Neuronal stem cell (in vitro differentiated cells): ENCODE data around the gene CXCR6.

Experiments used
- DNase-seq: peaks from one replicate; pipeline ENCODE4 v3.0.0-alpha.2; 2013; ENCODE audit warnings: low spot score
- H2AFZ ChIP-seq: one replicate; pipeline ENCODE4 v1.6.1; 2013; ENCODE audit warnings: mild to moderate bottlenecking, low read length, inconsistent platforms
- H2AK5ac ChIP-seq: 2 replicates; pipeline ENCODE4 v1.6.1; 2013; ENCODE audit warnings: low read depth, mild to moderate bottlenecking, inconsistent platforms, low read length, moderate library complexity, mixed read lengths
- H2BK120ac ChIP-seq: 2 replicates; pipeline ENCODE4 v1.6.1; 2013; ENCODE audit warnings: low read depth, mild to moderate bottlenecking, inconsistent platforms, low read length, moderate library complexity, mixed read lengths
- H2BK12ac ChIP-seq: one replicate; pipeline ENCODE4 v1.6.1; 2013; ENCODE audit warnings: low read length, inconsistent platforms
- H2BK15ac ChIP-seq: 2 replicates; pipeline ENCODE4 v1.6.1; 2013; ENCODE audit warnings: mild to moderate bottlenecking, low read length, inconsistent platforms, mixed read lengths
- H2BK5ac ChIP-seq: one replicate; pipeline ENCODE4 v1.6.1; 2013; ENCODE audit warnings: inconsistent platforms, mild to moderate bottlenecking, low read length, moderate library complexity
- H3K14ac ChIP-seq: one replicate; pipeline ENCODE4 v1.6.1; 2013; ENCODE audit warnings: low read length, inconsistent platforms
- H3K18ac ChIP-seq: 2 replicates; pipeline ENCODE4 v1.6.1; 2013; ENCODE audit warnings: low read length, inconsistent platforms
- H3K23ac ChIP-seq: 2 replicates; pipeline ENCODE4 v1.6.1; 2013; ENCODE audit warnings: low read depth, mild to moderate bottlenecking, mixed read lengths, low read length, inconsistent platforms; ENCODE audit not compliant: poor library complexity
- H3K27ac ChIP-seq: replicated peaks from 3 replicates; pipeline ENCODE4 v1.5.1; 2013; ENCODE audit warnings: low read length, inconsistent platforms
- H3K27me3 ChIP-seq, 3 experiments: 2 replicates each; pipeline ENCODE4 v1.6.1; 2013; ENCODE audit warnings: low read length in 3 of 3, mild to moderate bottlenecking in 2 of 3, inconsistent platforms in 1 of 3, low read depth in 1 of 3, mixed read lengths in 1 of 3, moderate library complexity in 1 of 3; ENCODE audit not compliant: control insufficient read depth in 3 of 3, insufficient read depth in 3 of 3
- H3K36me3 ChIP-seq, 2 donors: replicated peaks in 1 of 2; 2 replicates each; pipeline ENCODE4 v1.6.1; 2013; ENCODE audit warnings: low read length in 2 of 2; ENCODE audit not compliant: control insufficient read depth in 2 of 2, insufficient read depth in 2 of 2
- H3K4ac ChIP-seq: 2 replicates; pipeline ENCODE4 v1.6.1; 2013; ENCODE audit warnings: inconsistent platforms, mild to moderate bottlenecking, low read length, moderate library complexity
- H3K4me1 ChIP-seq, 2 donors: 1 replicate in 1 of 2; 2 replicates in 1 of 2; pipeline ENCODE4 v1.6.1; 2013; ENCODE audit warnings: low read length in 2 of 2, low read depth in 1 of 2; ENCODE audit not compliant: control insufficient read depth in 2 of 2, insufficient read depth in 1 of 2
- H3K4me2 ChIP-seq: one replicate; pipeline ENCODE4 v1.6.1; 2013; ENCODE audit warnings: mild to moderate bottlenecking, low read length, inconsistent platforms; ENCODE audit not compliant: insufficient read depth, poor library complexity, severe bottlenecking
- H3K4me3 ChIP-seq, 2 donors: 2 replicates each; pipeline ENCODE4 v1.5.1; 2013; ENCODE audit warnings: low read length in 2 of 2, mild to moderate bottlenecking in 2 of 2, inconsistent platforms in 1 of 2, moderate library complexity in 1 of 2
- H3K79me1 ChIP-seq: one replicate; pipeline ENCODE4 v1.6.1; 2013; ENCODE audit warnings: low read depth, mild to moderate bottlenecking, inconsistent platforms, low read length, moderate library complexity
- H3K9ac ChIP-seq: one replicate; pipeline ENCODE4 v1.6.1; 2013; ENCODE audit warnings: mild to moderate bottlenecking, low read depth, low read length, inconsistent platforms; ENCODE audit not compliant: poor library complexity
- H3K9me3 ChIP-seq, 2 donors: replicated peaks in 1 of 2; 2 replicates each; pipeline versions ENCODE3 to v1.6.1; 2013; ENCODE audit warnings: low read length in 2 of 2, mild to moderate bottlenecking in 2 of 2, inconsistent platforms in 1 of 2, low read depth in 1 of 2, mixed read lengths in 1 of 2, moderate library complexity in 1 of 2; ENCODE audit not compliant: control insufficient read depth in 2 of 2, insufficient read depth in 1 of 2
- H4K8ac ChIP-seq: one replicate; pipeline ENCODE4 v1.6.1; 2013; ENCODE audit warnings: low read depth, mild to moderate bottlenecking, inconsistent platforms, low read length, moderate library complexity
- H4K91ac ChIP-seq: one replicate; pipeline ENCODE4 v1.6.1; 2013; ENCODE audit warnings: low read length, low read depth, mild to moderate bottlenecking, inconsistent platforms; ENCODE audit not compliant: poor library complexity
- WGBS, 2 donors: extraction: QIAGEN DNeasy Blood & Tissue Kit; methylation state at CpG; one replicate each; pipeline ENCODE4 v1.1.7; 2013; ENCODE audit warnings: missing lambda C conversion rate in 2 of 2, mixed read lengths in 1 of 2; ENCODE audit not compliant: insufficient read length in 2 of 2, insufficient replicate concordance in 1 of 2; ENCODE audit errors: extremely low coverage in 2 of 2; 5-methylcytosine and 5-hydroxymethylcytosine counted together

CXCR6 gene

DNA sequence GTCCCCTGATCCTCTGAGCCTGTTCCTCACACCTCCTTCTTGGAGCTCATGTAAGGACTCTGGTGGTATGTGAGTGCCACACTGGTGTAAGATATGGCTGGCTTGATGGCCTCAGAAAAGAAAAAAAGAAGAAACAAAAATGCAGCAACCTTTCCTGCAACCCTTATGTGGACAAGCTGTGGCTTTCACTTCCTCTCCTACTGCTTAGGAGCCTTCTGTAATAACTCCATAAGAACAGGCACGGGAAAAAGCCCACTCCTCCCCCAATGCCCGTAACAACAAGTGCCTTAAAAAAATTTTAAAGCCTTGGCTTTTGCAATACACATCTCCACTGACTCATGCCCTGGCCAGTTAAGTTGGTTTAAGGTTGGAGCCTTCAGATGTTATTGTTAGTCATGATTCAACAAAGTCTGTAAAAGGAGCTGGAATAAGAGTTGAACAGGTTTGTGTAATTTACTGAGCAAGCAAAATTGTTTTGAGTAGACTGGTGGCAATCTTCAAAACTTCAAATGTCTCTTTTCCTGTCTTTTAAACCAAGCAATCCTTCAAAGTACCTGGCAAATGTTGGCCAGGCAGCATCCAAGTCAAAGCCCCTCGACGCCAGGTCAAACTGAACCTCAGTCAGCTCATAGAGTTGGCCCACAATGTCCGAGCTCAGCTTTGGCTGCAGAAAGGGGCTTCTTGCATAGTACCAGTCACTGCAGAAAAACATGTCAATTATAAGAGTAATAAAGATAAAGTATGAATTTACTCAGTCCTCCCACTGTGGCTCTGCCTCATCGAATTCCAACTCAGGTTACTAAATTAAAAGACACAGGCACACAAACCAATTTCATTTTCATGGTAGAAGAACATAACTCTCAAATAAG, 29.5 kb downstream of the CXCR6 start:
- Histone ChIP-seq H2BK5ac (no peak overlapping the region), H2BK12ac (no peak overlapping the region), H2AK5ac (no peak overlapping the region), H3K4me3 (no peak overlapping the region), H3K36me3 (peaks cover 22 to 88% of the 10 kb centered on the region in 2 donors), H3K4me1 (peaks cover 0 to 4% of the 10 kb centered on the region in 2 donors), H3K4ac (no peak overlapping the region), H3K4me2 (no peak overlapping the region), H2AFZ (no peak overlapping the region), H3K14ac (no peak overlapping the region), H3K79me1 (no peaks in the 10 kb centered on the region), H3K9me3 (no peaks in the 10 kb centered on the region), H4K91ac (no peak overlapping the region), H3K18ac (no peak overlapping the region), H2BK15ac (no peak overlapping the region), H3K23ac (no peak overlapping the region), H3K9ac (no peak overlapping the region), H2BK120ac (no peak overlapping the region), H3K27ac (no peak overlapping the region), H4K8ac (no peak overlapping the region), H3K27me3 (no peaks in the 10 kb centered on the region)
- no peak for DNase-seq
- no CpG with 5 or more reads among the region's 6 CpGs for WGBS, 2 donors

DNA sequence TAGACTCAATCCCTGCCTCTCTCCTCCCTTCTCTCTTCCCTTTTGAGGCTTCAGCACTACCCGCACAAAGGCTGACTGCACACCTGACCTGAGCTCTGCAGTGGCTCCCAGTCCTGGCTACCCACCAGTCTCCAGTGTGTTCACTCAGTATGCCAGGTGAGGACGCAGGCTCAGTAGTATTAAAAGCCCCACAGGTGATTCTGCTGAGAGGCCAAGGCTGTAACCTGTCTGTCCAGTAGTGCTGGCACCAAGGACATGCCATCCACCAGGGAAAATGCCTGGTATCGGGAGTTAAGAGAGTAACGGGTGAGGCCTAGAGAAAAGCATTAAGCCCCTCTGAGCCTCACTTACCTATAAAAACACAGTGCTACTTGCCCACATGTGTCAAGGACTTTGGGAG, 31.4 kb downstream of the CXCR6 start:
- no peak overlapping the region for H3K4me2 ChIP-seq

DNA sequence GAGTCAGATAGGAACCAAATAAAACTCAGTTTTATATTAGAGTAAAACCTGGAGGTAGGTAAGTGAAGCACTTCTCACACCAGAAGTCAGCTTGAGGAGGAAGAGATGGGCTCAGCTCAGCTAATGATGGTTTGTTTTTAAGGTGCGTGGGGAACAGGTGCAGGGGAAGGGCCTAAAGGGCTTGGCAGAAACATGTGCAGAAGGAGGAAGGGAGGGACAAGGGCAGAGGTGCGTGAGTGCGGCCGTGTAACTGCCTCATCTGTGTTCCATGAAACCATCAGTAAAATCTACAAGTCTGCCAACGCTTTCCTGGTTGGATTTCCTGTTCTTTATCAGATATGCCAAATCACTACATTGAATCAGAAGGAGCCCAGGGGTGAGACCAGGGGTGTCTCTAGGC, 32.4 kb downstream of the CXCR6 start:
- Histone ChIP-seq H3K4me2 (no peak overlapping the region), H4K8ac (no peak overlapping the region), H2BK12ac (no peak overlapping the region), H4K91ac (no peak overlapping the region), H3K14ac (no peak overlapping the region), H2BK120ac (no peak overlapping the region), H3K4ac (no peak overlapping the region), H2AK5ac (no peak overlapping the region), H3K9ac (no peak overlapping the region), H3K4me1 (no peaks in the 10 kb centered on the region), H3K79me1 (no peaks in the 10 kb centered on the region), H3K36me3 (peaks cover 18 to 86% of the 10 kb centered on the region in 2 donors), H2AFZ (no peak overlapping the region), H3K4me3 (no peak overlapping the region), H2BK15ac (no peak overlapping the region), H3K18ac (no peak overlapping the region), H2BK5ac (no peak overlapping the region), H3K27me3 (no peaks in the 10 kb centered on the region), H3K23ac (no peak overlapping the region), H3K9me3 (no peaks in the 10 kb centered on the region), H3K27ac (no peak overlapping the region)
- no peak for DNase-seq
- no CpG with 5 or more reads among the region's 5 CpGs for WGBS, 2 donors

More for the DNA sequence above, 31.4 kb downstream of the CXCR6 start:
- no peaks in the 10 kb centered on the region for H3K9me3 ChIP-seq
- DNase-seq = no peak
- H4K91ac ChIP-seq = no peak overlapping the region
- H3K79me1 ChIP-seq = no peaks in the 10 kb centered on the region
- no peak overlapping the region for H3K23ac ChIP-seq
- H3K4me1 ChIP-seq = no peaks in the 10 kb centered on the region
- no peak overlapping the region for H3K18ac ChIP-seq
- H3K36me3 ChIP-seq = peaks cover 18 to 86% of the 10 kb centered on the region in 2 donors
- H2BK120ac ChIP-seq = no peak overlapping the region
- H4K8ac ChIP-seq = no peak overlapping the region
- no peak overlapping the region for H3K4ac ChIP-seq
- no peak overlapping the region for H3K4me3 ChIP-seq
- H3K27me3 ChIP-seq = no peaks in the 10 kb centered on the region
- no peak overlapping the region for H3K14ac ChIP-seq
- no peak overlapping the region for H2BK15ac ChIP-seq
- H2BK5ac ChIP-seq = no peak overlapping the region
- H2AFZ ChIP-seq = no peak overlapping the region
- H3K27ac ChIP-seq = no peak overlapping the region
- no CpG with 5 or more reads among the region's 4 CpGs for WGBS, 2 donors
- no peak overlapping the region for H2BK12ac ChIP-seq
- H3K9ac ChIP-seq = no peak overlapping the region
- no peak overlapping the region for H2AK5ac ChIP-seq

DNA sequence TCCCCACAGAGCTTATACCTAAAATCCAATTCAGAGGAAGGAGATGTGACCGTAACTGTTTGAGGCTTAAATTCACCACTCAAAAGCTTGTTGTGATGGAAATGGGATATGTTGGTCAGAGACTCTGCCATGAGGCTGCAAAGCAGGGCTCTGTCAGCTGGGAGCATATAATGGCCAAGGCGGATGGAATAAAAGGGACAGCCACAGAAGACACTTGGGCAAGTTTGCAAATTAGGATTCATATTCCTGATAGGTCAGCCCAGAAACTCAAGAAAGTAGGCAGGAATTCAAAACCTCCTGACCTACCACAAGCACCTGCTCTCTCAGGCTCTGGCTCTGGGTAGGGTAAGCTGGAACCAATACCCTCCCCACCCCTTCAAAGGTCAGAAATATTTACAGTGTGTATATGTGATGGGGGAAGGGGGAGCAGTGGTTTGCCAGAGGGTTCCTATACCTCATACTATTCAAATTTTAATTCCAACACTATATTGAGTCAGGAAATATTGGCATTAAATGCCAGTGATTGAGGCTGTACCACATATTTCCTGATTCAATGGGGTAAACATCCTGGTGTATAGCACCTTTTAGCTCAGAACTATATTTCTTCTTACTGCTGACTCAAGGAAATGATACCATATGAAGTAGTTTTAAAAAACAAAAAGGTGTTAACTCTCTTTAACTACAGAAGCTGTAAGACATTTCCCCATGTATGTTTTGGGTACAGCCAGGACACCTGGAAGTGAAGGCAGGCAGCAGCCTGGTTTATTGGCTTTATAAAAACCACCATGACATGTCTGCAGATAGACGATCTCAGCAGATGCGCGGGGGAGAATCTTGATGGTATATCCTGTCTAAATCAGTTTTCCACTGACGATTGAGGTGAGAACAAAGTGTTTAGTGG, 33.2 kb downstream of the CXCR6 start:
- H3K9ac ChIP-seq = no peak overlapping the region
- H3K23ac ChIP-seq = no peak overlapping the region

More for the DNA sequence above, 33.2 kb downstream of the CXCR6 start:
- no peak overlapping the region for H2BK15ac ChIP-seq
- H2BK12ac ChIP-seq = no peak overlapping the region
- no peak for DNase-seq
- no CpG with 5 or more reads among the region's 6 CpGs for WGBS, 2 donors
- H3K4me2 ChIP-seq = no peak overlapping the region
- H4K8ac ChIP-seq = no peak overlapping the region
- H4K91ac ChIP-seq = no peak overlapping the region
- no peaks in the 10 kb centered on the region for H3K4me1 ChIP-seq
- H3K79me1 ChIP-seq = no peaks in the 10 kb centered on the region
- H2AFZ ChIP-seq = no peak overlapping the region
- no peak overlapping the region for H2BK120ac ChIP-seq
- H2BK5ac ChIP-seq = no peak overlapping the region
- H3K36me3 ChIP-seq = peaks cover 18 to 87% of the 10 kb centered on the region in 2 donors
- H3K18ac ChIP-seq = no peak overlapping the region
- H3K27me3 ChIP-seq = no peaks in the 10 kb centered on the region
- H2AK5ac ChIP-seq = no peak overlapping the region
- no peak overlapping the region for H3K14ac ChIP-seq
- H3K27ac ChIP-seq = no peak overlapping the region
- no peak overlapping the region for H3K4me3 ChIP-seq
- H3K9me3 ChIP-seq = no peaks in the 10 kb centered on the region
- no peak overlapping the region for H3K4ac ChIP-seq
